Stimulated activated CD4-positive, alpha-beta T cell treated with anti-CD3 and anti-CD28 coated beads, TNF-alpha, amount 100 ng/mL, for 4 hours (primary cell): Measurements from ENCODE around the gene SLC44A4.
A peak's percentile ranks its signal among the peaks of the same experiment; 100 is the strongest.
"Not testable (repeated sequence)": the region's sequence is repeated elsewhere in the genome, so short reads cannot be mapped to it uniquely, and the experiment has no call there.

Experiments
- DNase-seq, 3 experiments: peaks; one replicate each; pipeline ENCODE4 v3.0.0-alpha.2; 2020; ENCODE audit warnings: low read depth in 3 of 3

The SLC44A4 gene

DNA sequence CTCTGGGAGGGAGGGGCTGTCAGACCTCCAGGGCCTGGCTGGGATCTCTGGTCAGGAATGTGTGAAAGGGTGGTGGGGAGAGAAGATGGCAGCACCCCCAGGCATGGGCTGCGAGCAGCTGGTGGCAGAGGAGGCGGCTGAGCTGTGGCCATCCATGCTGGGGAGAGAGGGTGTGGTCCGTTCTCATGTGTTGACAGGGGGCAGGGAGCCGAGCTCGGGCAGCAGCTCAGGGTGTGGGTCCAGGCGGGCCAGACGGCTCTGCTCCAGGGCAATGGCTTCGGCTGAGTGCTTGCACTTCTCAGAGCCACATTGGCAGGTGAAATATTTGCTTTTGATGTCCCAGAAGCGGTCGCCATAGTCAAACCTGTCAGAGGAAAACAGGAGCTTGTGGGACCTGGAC lies 1.1 kb upstream of the SLC44A4 start:
- DNase-seq = no peak

DNA sequence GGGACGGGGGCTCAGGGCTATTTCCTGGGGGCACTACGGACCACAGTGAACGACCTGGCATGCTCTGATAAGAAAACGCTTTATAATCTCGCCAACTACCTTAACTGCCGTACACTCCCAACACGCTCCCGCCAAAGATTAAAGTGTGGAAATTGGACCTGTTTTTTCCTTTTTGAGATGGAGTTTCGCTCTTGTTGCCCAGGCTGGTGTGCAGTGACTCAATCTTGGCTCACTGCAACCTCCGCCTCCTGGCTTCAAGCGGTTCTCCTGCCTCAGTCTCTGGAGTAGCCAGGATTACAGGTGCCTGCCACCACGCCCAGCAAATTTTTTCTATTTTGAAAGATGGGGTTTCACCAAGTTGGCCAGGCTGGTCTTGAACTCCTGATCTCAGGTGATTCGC lies 346 bp upstream of the SLC44A4 start:
- DNase-seq = no peak

DNA sequence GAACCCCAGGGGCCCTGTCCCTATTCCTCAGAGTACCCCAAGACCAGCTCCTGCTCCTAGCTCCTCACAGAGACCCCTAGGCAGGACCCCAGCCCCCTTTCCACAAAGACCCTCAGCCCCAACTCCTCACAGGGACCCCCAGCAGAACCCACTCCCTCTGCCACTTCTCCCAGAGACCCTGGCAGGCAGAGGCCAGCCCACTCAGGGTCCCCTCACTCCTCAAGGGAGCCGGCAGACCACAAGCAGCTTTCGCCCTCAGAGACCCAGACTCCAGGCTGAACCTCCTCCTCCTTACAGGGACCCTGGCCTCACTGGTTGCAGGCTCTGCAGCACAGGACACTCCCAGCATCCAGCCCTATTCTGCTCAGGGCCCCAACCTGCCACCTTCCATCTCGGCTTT lies 575 bp downstream of the SLC44A4 start:
- DNase-seq = no peak

DNA sequence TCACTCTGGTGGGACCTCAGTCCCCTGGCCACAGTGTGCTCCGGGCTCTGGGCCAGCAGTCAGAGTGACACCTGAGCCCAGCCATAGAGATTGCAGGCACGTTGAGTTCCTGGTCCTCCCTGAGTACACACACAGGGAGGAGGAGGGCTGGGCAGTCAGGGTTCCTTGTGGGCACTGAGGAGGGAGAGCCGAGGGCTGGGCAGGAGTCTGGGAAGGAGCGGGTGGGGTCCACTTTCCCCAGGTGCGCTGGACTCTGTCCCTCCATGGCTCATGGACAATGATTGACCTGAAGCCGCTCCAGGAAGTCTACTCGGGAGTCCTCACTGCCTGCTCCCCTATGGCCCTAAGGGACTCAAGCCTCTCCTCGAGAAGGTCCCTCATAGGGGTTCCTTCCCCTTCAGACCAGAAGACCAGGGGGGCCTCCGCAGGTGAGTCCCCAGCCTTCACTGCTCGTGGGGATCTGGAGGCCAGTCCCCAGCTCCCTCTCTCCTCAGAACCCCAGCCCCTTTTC lies 1.1 kb downstream of the SLC44A4 start:
- no peak for DNase-seq

DNA sequence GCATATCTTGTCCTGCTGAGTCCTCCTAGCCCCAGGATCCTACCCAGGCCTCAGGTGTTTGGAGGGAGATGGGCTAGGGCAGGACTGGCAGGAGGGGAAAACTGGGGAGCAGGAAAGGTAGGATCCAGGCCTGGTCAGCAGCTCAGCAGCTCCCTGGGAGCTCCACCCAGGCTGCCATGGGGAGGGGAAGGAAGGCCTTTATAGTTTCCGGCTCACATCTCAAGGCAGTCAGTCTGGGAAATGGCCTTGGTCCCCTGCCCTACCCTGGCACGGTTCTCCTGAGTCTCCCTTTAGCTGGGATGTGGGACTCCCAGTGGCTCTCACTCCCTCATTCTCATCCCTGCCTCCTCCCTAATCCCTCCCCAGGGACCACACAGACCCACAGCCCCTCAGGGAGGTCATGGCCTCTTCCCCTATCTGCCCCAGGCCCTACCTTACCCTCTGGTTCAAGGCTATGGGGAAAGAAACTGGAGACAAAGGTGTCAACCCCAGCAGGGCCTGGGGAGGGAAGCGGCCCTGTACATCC lies 1.6 kb downstream of the SLC44A4 start:
- DNase-seq = no peak

DNA sequence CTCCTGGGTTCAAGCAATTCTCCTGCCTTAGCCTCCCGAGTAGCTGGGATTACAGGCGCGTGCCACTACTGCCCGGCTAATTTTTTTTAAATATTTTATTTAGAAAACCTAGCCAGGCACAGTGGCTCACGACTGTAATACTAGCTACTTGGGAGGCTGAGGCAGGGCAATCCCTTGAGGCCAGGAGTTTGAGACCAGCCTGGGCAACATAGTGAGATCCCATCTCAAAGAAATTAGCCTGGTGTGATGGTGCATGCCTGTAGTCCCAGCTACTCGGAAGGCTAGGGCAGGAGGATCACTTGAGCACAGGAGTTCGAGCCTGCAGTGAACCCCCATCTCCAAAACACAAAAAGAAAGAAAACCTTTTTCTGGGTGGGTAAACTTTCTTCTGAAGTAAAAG lies 2.4 kb downstream of the SLC44A4 start:
- DNase-seq = no peak

DNA sequence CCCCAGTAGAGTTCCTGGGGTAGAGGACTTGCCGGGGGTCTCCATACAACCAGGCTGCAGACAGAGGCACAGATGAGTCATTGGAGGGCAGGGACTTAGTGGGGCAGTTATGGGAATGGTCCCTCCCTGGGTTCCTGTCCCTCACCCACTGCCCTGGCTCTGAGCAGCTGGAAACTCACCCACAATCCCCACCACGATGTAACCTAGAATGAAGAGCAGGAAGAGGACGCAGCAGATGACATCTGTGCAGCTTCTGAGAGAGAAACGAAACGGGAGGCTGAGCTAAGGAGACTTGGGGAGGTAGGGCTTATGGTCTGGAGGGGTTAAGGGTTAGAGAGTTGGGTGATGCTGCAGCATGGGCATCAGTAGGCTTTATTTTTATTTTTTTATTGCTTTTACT lies 2.9 kb downstream of the SLC44A4 start:
- DNase-seq = no peak

DNA sequence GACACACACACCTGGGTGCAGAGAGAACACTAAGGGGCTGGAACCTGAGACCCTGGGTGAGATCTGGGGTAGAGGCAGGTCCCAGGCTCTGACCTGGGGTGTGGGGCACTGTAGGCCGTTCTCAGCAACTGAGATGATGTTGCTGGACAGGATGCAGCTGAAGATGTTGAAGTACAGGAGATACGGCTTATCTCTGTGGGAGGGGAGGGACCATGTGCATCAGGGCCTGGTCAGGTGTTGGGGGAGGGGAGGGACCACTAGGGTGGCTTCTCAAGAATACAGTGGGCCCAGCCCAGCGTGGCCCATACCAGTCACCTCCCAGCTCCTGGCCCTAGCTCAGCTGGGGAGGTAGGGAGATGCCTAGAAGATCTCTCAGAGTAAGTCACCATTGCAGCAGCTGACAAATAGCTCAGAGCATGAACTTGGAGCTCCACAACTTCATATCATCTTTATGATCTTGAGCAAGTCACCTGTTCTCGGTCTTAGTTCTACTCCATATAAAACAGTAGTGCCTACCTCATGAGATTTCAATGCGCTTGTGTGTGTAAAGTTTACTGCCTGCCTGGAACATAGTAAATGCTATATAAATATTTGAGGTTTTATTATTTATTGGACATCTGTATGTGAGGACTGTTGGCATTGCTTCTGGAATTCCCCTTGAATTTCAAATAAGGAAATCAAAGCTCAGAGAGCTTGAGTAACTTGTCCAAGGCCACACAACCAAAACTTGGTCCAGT lies 3.8 kb downstream of the SLC44A4 start:
- DNase-seq = no peak

DNA sequence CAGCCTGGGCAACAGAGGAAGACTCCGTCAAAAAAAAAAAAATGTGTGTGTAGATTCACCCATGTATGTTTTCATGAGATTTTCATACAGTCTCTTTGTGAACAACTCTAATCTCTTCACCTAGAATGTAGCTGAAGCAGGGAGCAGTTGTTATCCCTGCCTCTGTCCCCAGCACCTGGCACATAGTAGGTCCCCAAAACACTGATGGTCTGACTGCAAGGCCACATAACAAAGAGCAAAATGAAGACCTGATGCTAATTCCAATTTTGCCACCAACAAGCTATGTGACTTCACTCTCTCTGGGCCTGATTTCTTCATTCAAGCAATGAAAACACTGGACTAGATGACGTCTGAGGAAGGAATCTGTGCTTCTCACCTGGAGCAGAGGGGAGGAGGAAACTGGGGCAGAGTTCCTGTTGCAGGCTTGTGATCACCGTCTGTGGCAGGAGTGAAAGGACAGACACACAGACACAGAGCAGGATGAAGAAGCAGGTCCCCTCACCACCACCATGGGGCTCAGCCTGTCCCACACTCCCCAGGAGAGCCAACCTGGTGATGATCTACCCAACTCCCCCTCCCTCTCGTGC lies 4.6 kb downstream of the SLC44A4 start:
- no peak for DNase-seq

DNA sequence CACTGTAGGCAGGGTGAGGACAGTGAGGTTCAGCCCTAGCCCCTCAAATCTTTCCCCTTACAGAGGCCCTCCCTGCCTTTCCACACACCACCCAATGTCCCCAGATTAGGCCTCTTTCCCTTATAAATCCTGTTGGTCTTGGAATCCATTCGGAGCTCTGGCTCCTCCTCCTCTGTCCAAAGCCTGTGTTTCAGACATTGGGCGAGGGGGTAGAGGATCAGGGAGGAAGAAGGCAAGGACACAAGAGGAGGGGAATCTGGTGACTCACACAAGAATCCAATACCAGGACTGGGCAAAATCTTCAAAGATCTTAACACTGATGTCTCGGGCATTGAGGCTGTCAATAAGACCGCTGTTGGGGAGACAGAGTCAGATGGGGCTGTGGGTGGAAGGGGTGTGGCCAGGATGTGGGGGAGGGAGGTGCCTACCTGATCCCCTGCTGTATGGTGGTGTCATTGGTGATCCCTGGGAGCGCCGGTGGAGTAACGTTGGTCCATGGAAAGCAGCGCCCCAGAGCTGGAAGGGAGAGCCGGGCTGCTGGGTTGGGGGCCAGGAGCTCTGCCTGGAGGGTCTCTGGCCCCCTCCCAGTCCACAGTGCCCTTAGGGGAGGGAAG lies 7.6 kb downstream of the SLC44A4 start:
- DNase-seq = no peak

DNA sequence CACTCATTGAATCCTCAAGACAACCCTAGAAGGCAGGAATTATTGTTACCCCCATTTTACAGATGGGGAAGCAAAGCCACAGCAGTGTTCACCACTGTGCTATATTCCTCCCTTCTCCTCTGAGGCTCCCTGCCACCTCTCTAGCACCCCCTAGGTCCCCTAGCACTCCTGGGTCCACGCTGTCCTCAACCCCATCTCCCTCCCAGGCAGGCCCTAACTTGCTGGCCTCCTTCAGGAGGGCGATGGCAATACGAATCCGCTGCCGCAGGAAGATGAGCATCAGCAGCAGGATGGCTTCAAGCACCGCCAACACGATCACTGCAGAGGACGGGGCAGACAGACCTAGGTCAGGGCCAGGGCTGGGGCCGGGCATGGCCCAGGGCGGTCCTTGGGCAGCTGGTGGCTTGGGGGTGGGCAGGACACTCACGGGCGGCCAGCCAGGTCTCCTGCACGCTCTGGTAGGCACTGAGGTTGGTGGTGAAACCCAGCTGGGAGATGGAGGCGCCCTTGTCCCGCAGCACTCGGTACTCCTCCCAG lies 8.3 kb downstream of the SLC44A4 start:
- DNase-seq = no peak

DNA sequence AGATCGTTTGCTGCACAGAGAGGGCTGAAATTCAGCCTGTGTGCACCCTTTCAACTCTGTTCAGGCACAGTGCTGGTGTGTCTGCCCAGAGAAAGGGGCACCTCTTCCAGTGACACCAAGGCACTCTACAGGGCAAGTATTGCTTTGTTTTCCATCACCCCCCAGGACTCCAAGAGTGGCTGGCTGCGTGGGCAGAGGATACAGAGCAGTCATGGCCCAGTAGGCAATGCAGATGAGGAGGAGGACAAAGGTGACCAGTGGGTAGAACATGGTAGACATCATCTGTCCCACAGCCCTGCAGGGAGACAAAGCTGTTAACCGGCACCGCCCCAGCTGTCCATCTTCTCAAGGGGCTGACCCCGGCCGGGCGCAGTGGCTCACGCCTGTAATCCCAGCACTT lies 9.5 kb downstream of the SLC44A4 start:
- DNase-seq = no peak

DNA sequence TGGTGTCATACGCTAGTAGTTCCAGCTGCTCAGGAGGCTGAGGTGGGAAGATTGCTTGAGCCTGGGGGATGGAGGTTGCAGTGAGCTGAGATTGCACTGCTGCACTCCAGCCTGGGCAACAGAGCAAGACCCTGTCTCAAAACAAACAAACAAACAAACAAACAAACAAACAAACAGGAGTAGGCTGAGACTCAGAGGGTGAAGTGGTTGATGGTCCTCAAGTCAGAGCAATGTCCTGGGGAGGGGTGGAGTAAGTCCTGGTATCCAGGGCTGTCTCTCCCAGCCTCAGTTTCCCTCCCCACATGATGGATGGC lies 10.2 kb downstream of the SLC44A4 start:
- not testable (repeated sequence) for DNase-seq

DNA sequence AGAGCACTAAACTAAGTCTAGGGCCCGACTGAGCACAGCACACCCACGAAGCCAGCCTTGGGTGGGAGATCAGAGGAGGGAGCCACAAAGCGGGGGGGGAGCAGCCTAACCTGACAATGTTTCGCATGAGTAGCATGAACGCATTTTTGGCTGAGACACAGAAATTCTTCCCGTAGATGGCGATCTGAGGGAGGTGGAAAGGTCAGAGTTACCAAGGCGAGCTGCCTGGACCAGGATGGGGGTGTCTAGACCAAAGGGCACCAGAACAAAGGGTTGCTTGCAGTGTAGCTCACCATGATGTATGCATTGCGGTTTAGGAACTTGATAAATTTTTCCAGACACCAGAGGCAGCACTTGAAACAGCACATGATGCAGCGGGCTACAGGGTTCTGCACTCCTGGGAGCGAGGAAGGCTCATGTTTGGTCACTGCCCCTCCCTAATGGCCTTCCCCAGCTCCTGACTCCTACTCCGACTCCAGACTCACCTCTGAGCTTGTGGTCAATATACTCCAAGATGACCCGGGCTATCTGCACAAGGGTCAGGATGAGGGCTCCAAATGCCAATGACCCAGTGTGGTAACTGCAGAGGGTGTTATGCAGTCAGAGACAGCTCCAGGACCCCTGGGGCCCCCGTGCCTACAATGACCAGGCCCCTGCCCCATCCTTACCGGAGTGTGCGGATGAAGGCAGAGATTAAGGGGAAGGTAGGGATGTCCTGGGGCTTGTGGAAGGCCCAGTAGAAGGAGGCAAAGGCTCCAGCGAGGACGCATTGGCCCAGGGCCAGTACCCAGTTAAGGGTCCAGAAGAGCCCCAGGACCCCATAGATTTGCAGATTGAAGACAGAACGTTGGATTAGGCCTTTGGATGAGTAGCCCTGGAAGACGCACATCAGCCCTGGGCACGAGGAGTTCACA lies 13.3 kb downstream of the SLC44A4 start:
- no peak for DNase-seq

DNA sequence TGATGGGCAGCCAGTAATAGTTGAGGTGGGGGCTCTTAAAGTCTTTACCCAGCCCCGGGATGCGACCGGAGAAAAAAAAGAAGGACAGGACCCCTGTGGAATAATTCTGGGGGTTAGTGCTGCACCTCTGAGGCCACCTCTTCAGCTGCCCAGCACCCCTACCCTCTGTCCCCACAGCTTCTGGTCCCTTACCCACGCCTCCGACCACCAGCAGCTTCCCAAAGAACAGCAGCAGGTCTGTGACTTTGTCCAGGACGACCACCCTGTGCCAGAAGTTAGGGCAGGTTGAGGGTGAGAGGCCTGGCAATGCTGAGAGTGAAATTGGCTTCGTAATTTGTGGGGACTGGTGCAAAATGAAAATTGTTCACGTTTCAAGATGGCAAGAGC lies 14.0 kb downstream of the SLC44A4 start:
- DNase-seq = no peak

DNA sequence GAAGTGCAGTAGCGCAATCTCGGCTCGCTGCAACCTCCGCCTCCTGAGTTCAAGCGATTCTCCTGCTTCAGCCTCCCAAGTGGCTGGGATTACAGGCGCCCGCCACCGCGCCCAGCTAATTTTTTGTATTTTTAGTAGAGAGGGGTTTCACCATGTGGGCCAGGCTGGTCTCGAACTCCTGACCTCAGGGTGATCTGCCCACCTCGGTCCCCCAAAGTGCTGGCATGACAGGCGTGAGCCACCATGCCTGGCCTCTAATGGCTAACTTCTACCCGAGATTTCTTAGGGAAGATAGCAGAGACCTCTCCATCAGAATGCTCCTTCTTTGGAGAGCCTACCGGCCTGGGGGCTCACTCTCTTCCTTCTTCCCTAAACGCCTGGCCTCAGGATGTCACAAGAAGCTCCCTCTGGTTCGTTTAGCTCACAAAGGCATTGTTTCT lies 14.7 kb downstream of the SLC44A4 start:
- DNase-seq = not testable (repeated sequence)

DNA sequence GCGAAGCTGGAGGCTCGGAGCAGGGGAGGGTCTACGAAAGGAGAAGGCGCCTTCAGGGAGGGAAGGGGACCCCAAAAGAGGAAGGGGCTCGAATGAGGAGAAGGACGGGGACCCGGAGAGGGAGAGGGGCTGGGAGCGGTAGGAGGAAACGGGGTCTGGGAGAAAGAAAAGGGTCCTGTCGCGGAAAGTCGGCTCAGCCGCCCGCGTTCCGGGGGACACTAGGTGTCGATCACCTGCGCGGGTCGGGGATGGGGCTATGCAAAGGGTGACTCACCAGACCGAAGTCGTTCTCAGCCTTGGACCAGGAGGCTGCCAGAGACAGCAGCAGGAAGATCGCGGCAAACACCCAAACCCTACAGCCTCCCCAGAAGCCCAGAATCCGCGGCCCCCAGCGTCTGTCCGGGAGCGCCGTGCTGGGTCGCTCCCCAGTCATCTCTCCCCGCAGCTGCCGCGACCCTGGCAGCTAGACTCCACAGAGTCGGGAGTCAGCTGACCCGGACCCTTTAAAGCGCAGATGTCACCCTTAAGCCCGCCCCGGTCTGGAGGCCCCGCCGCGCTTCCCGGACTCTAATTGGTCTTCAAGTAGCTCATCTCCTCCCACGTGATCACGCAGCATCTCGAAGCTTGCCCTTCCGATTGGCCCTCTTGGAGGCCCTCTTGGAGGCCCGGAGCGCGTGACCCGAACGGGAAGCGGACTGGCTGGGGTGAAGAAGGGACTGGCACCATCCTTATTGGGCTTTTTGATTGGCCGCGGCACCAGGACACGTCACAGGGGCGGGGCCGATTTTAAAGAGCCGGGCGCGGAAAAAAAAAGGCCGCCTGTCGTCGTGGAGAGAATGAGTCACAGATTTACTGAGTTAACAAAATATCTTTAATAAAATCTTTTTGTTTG lies 16.2 kb downstream of the SLC44A4 start, which contains the start of gene NEU1:
Gene NEU1, minus strand, starts transcription at position 478 of the 892 bp plus-strand sequence. Its CDS starts 45 bp downstream, at position 433.
- DNase-seq = peak; percentile 87 to 99 (median 96)

DNA sequence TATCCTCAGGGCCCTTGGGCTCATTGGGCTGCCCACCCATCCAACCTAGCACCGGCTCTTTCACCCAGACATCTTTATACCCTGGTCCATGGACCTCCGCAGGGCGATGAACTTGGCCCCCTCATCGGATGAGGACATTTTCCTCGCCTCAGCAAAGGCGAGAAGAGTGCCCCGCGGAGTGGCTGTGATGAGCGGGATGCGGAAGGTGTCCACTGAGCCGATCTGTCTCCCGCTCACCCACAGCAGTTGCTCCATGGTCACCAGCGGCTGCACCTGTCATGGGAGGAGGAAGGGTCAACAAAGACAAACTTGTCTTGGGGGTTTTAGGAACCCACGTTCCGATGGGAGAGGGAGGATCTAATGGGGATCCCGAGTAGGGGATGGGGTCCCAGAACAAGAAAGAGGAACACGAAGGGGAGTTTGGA lies 16.9 kb downstream of the SLC44A4 start:
- DNase-seq = no peak

DNA sequence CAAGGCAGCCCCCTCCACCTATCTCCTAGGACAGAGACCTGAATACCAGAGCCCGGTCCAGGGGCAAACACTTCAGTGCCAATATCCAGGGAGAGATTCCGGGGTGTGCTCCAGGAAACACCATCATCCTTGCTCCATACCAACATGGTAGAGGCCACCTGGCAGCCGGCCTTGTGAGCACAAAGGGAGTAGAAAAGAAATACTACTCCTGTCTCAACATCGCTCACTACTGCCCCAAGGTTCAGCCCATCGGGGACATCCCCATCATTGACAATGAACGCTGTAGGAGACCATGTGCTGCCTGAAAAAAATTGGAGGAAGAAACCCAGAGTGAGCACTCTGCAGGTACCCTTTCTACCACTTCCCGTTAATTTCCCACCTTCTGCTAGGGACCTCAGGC lies 17.6 kb downstream of the SLC44A4 start:
- DNase-seq = no peak

DNA sequence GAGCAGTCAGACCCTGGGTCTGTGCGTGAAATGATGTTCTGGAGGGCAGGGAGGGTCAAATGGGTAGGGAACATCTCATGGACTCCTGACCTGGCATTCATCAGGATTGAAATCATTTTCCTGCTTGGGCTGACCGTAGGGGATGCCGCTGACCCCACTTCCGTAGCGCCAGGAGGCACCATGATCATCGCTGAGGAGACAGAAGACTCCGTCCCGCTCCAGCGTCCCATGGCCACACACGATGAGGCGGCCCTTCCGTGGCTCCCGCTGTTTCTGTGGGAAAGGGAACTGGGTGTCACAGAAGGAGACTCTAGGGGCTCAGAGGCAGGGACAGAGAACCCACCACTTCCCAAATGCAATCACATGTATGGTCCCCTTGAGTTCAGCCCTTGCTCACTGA lies 18.4 kb downstream of the SLC44A4 start:
- no peak for DNase-seq
